Activated CD8-positive, alpha-beta memory T cell treated with anti-CD3 and anti-CD28 coated beads for 48 hours (primary cell): ENCODE measurements around the gene EIF2B1.

Experiments
- DNase-seq, 3 experiments: peaks; one replicate each; pipeline ENCODE4 v3.0.0-alpha.2; 2020; ENCODE audit warnings: low read depth in 2 of 3, low spot score in 2 of 3

EIF2B1 gene

DNA sequence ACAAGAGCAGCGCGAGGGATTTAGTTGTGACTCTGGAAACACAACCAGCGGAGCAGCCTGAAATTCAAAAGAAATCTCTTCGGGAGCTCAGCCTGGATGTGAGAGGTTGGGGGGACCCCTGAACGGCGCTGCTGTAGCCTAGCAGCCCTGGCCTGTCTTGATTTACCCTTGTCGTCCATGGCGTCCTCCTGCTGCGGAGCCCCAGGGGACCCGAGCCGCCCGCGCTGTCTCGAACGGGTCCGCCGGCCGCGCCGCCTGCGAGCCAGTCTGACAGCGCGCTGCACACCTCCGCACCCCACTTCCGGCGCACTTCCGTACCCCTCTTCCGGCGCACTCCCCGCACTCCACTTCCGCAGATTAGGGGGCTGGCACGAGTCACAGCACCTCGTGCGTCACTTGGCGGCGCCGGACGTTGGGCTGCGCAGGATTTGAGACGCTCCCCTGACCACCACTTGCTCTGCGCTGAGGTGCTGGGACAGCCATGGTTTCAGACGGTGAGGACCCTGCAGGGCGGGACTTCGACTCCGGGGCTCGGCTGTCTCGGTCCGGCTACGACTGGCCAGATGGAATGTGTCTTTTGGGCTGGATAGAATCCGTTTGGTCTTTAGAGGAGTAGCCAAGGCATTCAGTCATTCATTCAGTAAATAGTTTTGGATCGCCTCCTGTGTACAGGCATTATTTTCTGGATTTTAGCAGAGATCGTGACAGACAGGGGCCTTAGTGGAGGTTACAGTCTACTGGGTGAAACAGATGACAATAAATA lies at the start of gene EIF2B1, which contains the start of gene GTF2H3:
EIF2B1 (minus strand) TSS at position 308 of the 763 bp plus-strand sequence; CDS start at position 179, 129 bp downstream.
GTF2H3 (plus strand) TSS at position 451 of the 763 bp plus-strand sequence; CDS start at position 482, 31 bp downstream.
- DNase-seq = peak; percentile 86 to 94 (median 88)

DNA sequence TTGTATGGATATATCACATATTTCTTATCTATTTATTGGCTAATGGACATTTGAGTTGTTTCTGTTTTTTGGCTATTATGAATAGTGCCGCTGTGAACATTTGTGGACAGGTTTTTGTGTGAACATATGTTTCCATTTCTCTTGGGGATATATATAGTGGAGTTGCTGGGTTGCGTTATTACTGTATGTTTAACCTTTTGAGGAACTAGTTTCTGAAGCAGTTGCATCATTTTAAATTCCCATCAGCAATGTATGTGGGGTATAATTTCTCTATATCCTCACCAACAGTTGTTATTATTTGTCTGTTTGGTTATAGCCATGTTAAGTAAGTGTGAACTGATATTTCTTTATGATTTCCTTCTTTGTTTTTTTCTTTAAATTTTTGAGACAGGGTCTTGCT lies 48.1 kb upstream of the EIF2B1 start:
- DNase-seq = no peak

DNA sequence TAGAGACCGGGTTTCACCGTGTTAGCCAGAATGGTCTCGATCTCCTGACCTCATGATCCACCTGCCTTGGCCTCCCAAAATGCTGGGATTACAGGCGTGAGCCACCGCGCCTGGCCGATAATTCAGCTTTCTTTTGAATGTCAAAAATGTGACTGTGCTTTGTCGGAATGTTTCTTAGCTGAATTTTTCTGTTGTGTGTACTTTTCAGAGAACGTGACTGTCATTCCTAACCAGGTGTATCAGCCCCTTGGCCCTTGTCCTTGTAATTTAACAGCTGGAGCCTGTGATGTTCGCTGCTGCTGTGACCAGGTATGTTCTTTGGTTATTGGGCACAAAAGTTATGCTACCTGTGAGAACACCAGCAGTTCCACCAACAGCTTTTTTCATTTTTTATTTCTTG lies 45.5 kb upstream of the EIF2B1 start:
- DNase-seq = no peak

DNA sequence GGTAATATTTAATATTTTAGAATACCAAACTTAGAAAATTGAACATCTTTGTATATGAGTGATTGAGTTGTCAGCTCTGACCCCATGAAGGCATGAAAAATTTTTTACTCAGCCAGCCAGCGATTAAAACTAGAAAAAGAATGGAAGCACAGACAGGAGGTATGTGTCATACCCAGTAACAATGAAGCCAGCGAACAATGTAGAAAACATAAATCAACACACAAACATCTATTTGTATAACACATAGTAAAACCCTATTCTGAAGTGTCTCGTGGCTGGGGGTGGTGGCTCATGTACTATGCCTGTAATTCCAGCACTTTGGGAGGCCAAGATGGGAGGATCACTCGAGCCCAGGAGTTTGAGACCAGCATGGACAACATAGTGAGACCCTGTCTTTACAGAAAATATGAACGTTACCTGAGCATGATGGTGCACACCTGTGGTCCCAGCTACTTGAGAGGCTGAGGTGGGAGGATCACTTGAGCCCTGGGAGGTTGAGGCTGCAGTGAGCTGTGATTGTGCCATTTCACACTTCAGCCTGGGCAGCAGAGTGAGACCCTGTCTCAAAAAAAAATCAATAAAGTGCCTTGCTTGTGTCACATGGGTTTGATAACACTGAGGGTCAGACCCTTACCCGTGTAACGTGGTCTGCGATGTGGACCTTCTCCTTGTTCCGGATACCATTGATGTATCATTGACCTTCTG lies 43.3 kb upstream of the EIF2B1 start:
- no peak for DNase-seq

DNA sequence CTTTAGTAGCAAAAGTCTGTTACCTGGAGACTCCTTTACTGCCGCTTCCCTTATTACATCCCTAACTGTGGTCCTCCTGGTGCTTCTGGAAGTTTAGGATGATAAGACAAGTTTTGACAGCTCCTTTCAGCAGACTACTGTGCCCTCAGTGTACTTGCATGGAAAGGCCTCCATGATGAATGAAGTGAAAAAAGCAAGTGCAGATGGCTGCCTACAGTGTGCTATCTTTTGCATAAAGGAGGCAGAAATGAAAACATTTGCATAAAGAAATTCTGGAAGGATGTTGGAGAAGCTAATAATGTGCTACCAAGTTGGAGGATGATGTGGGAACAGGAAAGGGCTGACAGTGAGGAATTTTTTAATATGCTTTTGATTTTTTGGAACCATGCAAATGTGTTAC lies 42.0 kb upstream of the EIF2B1 start:
- DNase-seq = no peak

DNA sequence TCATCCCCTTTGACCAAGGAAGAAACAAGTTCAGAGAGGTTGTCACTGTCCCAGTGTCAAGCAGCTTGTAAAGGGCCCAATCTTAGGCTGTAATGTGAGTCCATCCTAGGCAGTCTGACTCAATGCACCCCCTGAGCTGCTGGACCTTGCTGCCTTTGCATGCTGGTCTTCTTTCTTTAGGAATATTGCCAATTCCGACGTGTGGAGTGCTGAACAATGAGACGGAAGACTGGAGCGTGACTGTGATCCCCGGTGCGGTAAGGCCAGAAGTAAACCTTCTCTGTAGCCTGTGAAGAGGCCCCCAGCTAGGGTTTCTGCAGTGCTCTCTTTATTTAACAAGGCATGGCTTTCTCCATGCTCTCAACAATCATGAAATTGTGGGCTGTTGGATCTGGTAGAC lies 38.4 kb upstream of the EIF2B1 start:
- no peak for DNase-seq

DNA sequence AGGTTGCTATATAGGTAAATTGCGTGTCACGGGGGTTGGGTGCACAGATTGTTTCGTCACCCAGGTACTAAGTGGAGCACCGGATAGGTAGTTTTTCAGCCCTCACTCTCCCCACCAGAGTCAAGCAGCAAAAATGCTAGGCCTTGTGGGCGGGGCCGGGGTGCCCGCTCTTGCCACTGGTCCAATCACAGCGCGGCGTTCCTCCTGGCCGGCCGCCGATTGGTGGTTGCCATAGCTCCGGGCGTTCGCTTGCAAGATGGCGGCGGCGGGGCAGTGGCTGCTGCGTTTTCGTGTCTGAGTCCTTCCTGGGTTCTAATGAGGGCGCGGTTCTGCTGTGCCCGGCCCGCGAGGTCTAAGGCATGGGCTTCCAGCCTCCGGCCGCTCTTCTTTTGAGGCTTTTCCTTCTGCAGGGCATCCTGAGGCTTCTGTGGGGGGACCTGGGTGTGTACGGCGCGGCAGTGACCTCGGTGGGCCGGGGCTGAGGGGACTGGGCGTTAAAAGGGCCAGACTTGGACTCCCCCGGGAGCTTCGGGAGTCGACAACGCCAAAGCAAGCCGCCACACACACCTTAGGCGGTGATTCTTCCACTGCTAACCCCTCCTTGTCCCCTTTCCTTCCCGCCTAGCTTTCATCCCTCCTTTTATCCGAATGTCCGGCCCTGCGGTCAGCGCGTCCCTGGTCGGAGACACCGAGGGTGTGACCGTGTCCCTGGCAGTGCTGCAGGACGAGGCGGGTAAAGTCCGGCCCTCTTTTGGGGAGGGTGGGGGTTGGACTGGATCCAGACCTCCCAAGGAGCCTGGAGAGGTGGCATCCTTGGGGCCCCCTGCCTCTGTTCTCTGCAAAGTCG lies 37.6 kb upstream of the EIF2B1 start, which contains the start of gene TCTN2:
TCTN2 (plus strand) TSS at position 232 of the 847 bp plus-strand sequence; CDS start at position 360, 128 bp downstream.
- peak; percentile 82 to 91 (median 88) for DNase-seq

DNA sequence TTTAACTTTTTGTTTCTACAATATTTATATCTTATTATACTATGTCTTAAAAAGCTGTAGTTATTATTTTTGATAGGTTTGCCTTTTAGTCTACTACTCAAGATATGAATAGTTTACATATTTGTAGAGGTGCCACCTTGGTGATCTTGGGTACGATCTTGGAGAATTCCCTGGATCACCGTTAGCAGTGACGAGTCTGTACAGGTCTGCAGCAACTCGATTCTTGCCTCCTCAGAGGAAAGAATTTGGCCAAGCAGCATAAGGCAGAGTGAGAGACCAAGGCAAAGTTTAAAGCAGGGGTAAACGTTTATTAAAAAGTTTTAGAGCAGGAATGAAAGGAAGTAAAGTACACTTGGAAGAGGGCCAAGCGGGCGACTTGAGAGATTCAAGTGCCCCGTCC lies 34.3 kb upstream of the EIF2B1 start:
- DNase-seq = no peak

DNA sequence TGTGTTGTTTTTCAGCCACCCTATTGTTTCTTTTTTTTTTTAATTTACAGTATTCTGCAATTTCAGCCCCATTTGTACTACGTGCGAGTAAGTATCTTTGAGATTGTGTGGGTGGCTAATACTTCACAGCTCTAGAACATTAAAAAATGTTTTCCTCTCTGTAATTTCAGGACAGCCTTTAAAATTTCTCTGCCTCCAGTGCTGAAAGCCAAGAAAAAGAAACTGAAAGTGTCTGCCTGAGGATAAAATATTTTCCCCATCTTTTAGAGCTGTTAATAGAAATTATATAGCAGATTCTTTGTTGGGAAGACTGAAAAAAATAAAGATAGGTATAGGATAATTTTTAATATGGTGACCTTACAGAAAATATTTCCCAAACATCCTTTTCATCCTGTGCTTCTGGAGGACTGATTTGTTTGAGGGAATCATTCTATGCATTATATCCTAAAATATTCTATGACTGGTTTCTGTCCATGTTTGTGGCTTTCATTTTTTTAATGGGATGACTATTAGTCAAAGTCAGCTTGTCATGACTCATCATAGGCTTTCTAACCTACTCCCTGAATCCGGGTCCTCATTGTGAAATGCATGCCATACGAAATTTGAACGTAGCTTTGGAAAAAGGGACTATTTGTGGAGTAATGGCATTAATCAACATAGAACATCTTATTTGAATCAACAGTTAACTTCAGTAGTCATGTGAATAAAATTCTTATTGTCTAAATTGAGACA lies 26.7 kb upstream of the EIF2B1 start:
- DNase-seq = no peak

DNA sequence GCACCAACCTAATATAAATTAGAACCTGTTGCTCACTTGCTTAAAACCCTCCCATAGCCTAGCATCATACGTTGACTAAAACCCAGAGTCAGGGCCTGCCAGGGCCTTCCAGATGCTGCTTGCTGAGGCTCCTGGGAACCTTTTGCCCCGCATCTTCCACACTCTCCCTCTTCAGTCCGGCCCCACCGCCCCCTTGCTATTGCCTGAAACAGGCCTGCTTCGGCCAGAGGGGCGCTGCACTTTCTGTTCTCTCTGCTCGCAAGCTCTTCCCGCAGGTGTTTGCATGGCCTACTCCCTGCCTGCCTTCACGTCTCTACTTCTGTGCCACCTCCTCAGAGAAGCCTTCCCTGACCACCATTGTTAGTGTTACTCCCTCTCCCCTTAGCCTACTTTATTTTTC lies 23.7 kb upstream of the EIF2B1 start:
- DNase-seq = no peak

DNA sequence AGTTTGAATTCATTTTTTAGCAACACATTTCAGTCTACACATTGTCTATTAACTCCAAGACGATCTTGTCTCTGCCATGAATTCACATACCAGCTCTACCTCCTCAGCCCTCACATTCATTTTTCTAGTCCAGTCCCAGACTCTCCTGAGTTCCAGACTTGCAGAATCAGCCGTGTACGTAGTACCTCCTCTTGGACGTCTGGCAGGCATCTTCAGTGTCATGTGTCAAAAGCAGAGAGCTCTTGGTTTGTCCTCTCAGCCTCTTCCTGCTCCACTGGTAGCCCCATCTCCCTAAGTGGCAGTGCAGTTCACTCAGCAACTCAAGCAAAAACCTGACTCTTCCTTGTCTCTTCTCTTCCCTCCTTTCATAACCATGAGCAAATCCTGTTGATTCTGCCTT lies 22.9 kb upstream of the EIF2B1 start:
- DNase-seq = no peak

DNA sequence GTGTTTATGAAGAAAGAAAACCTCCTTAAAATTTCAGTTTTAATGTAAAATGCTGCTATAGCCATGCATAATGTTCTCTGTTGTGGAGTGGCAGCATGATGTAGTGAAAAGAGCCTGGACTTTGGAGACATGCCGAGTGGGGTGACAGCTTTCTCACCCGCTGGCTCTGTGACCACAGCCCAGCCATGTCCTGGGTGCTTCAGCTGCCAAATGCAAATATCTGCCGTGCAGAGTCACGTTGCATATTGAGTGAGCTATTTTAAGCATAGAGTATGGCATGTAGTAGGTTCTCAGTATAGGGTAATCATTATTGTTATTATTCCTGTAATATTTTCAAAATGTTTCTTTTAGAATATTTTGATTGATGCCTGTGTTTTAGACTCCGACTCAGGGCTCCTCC lies 21.9 kb upstream of the EIF2B1 start:
- DNase-seq = no peak

DNA sequence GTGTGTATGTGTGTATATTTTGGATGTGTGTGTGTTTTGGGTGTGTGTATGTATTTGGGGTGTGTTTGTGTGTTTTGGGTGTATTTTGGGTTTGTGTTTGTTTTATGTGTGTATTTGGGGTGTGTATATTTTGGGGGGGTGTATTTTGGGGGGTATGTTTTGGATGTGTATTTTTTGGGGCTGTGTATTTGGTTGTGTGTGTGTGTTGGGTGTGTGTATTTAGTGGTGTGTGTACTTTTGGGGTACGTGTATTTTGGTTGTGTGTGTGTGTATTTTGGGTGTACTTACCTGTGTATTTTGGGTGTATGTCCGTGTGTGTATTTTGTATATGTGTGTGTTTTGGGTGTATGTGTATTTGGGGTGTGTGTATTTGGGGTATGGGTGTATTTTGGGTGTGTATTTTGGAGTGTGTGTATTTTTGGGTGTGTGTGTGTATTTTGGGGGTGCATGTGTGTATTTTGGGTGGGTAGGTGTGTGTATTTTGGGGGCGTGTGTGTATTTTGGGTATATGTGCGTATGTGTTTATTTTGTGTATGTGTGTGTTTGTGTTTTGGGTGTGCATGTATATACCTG lies 20.7 kb upstream of the EIF2B1 start:
- no peak for DNase-seq

DNA sequence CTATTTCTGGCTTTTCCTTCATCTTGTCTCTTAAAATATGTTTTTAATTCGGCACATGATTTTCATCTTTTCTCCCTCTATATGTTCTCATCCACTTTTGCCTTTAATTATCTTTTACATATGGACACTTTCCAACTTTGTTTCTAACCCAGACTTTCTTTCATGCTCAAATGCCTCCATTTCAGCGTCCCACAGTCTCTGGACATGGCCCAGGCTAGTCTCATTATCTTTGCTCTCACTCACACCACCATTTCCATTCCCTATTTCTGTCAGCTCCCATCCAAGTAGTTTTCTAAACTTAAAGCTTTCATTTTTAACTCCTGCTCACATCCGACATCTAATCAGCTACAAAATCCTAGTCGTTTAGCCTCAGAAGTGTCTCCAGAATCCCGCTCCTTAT lies 14.9 kb upstream of the EIF2B1 start:
- no peak for DNase-seq

DNA sequence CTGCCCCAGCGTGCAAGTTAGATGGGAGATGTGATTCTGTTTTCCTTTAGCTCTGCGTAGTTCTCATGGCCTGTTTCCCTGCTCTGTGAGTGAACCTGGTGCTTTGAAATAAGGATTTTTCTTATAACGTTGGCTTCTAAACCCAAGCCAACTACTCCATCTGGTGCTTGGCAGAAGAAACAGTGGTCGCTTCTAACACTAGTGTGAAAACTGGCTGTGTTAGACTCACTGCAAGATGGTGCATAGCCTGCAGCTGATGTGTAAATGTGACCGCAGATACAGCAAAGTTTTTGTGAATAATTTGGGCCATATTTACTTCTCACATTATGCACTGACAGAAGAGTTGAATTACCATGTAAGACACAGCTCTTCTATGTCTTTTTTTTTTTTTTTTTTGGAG lies 12.4 kb upstream of the EIF2B1 start:
- DNase-seq = no peak

DNA sequence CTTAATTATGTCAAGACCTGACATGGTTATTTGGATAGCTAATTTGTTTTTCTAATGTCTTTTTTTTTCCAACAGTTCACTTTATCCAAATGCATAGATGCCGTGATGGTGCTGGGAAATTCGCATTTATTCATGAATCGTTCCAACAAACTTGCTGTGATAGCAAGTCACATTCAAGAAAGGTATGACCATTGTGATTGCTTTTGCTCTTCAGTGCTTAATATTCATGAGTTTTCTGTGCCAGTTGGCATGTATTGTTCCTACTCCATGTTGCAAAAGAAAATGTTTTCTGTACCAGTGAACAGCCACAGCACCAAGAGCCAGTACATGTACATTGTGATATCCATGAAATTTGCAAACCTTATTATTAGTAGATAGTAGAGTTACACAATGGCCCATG lies 11.9 kb upstream of the EIF2B1 start:
- DNase-seq = no peak

DNA sequence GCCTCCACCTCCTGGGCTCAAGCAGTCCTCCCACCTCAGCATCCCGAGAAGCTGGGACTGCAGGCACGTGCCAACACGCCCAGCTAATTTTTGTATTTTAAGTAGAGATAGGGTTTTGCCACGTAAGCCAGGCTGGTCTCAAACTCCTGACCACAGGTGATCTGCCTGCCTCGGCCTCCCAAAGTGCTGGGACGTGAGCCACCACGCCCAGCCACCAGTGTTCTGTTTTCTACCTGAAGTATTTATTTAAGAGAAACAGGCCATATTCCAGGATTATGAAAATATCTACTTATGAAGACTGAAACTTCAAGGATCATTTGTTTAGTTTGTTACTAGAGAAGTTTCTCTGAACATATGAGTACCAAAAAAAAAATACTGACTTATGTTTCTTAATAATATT lies 10.4 kb upstream of the EIF2B1 start:
- DNase-seq = no peak

DNA sequence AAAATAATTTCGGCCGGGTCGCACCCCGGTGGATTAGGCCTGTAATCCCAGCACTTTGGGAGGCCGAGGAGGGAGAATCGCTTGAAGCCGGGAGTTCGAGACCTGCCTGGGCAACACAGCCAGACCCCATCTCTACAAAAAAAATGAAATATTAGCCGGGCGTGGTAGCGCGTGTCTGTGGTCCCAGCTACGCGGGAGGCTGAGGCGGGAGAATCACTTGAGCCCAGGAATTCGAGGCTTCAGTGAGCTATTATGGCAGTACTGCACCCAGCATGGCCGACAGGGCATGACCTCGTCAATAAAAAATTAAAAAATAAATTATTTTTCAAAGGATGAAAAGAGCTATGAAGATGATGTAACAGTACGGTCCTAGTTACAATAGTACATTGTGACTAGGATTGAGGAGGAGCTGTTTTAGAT lies 666 bp upstream of the EIF2B1 start:
- DNase-seq = no peak

DNA sequence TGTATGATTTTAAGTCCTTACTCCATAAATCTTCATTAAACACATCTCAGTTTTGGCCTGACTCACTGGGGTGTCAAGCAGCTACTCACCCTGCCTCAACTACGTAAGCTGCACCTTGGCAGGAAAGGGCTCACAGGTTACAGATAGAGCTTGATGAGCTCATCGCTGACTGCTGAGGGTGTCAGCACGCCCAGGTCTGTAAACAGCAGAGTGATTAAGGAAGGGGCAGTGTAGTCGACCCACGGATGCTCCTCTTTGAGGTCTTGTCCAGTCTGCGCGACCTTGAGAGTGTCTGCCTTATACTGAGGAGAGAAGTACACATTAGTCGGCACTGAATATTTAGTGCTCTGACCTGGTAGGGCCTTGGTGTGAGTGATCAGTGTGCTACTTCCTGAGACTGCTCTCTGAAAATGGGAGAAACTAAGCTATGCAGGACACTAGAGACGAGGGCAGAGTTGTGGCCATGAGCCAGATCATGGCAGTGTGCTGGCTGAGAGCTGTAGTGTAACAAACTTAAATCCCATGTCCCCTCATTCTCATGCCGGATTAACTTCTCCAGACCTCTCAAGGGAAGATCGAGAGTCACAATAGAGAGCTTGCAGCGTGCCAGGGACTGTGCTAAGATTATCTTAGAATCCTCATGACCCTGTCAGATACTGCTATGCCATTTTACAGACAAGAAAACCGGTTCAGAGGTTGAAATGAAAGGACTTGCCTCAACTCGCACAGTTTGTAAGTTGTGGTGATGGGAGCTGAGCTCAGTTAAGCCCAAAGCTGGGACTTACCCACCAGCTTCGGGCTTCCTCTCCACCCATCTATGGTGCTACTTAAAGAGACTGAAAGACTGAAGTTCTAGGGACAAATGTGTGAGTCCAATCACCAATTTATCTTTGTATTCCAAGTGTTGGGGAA lies 11.6 kb downstream of the EIF2B1 start:
- no peak for DNase-seq
